Measurements from ENCODE around the gene ZNF740. TPM values are rescaled to one million over a fixed set of nuclear protein-coding genes. Genes with fewer than 3 reads are reported as not detected.

ZNF740 gene
- total RNA-seq, 1 experiment from 2014 or later: 41.2 TPM

GRCh38 chr12:53200107-53200457, 19.6 kb downstream of the ZNF740 start:
- Histone ChIP-seq H2BK12ac (ENCODE audit: insufficient read length, low read depth, low read length) (no peak overlapping the region), H3K27me3 (ENCODE audit: insufficient read depth, low read length) (peaks cover 8% of the 10 kb centered on the region; the same call in 1 of the 2 replicates)
- H3K4me3 Mint-ChIP-seq: no peak overlapping the region

More at GRCh38 chr12:53200107-53200457, 19.6 kb downstream of the ZNF740 start:
- Histone ChIP-seq H3K56ac (ENCODE audit: insufficient read length, low read depth, low read length) (no peak overlapping the region), H3K14ac (ENCODE audit: insufficient read depth, low read length) (no peak overlapping the region), H2BK20ac (ENCODE audit: low read depth, low read length, poor library complexity, severe bottlenecking) (no peak overlapping the region), H3T11ph (ENCODE audit: low read length) (no peak overlapping the region), H4K20me1 (ENCODE audit: control insufficient read depth, insufficient read depth, insufficient read length) (no peaks in the 10 kb centered on the region), H4K5ac (ENCODE audit: insufficient read length, low read depth, low read length) (no peak overlapping the region), H2AK5ac (ENCODE audit: insufficient read length, low read length) (no peak overlapping the region), H3K79me1 (ENCODE audit: insufficient read depth, low read depth, low read length, poor library complexity, severe bottlenecking) (no peaks in the 10 kb centered on the region), H2BK15ac (ENCODE audit: low read depth, low read length) (no peak overlapping the region), H3K4ac (ENCODE audit: low read depth, low read length) (no peak overlapping the region), H3K23me2 (ENCODE audit: insufficient read length, low read depth, low read length, poor library complexity, severe bottlenecking) (no peaks in the 10 kb centered on the region), H4K8ac (replicated peaks; ENCODE audit: insufficient read length, low read depth, low read length) (no peak overlapping the region), H3K9me3 (ENCODE audit: control insufficient read depth, low read depth, low read length) (no peaks in the 10 kb centered on the region), H2AFZ (ENCODE audit: low read length) (no peak overlapping the region), H3K18ac (ENCODE audit: insufficient read length, low read depth, low read length) (no peak overlapping the region), H4K91ac (ENCODE audit: insufficient read length, low read depth, low read length) (no peak overlapping the region), H3K4me1 (ENCODE audit: insufficient read depth, low read length) (no peaks in the 10 kb centered on the region), H3K79me2 (ENCODE audit: insufficient read depth, low read length) (no peaks in the 10 kb centered on the region), H2BK5ac (ENCODE audit: insufficient read length, low read length) (no peak overlapping the region), H3K27ac (ENCODE audit: insufficient read length, low read depth, low read length) (no peak overlapping the region), H2BK120ac (ENCODE audit: low read depth, low read length, poor library complexity, severe bottlenecking) (no peak overlapping the region), H3K4me2 (ENCODE audit: insufficient read depth, insufficient read length, low read length) (no peak overlapping the region), H3K9ac (ENCODE audit: extremely low read depth, insufficient read length, low read length) (no peak overlapping the region), H3K23ac (ENCODE audit: insufficient read length, low read depth, low read length) (no peak overlapping the region)
- 0 out of 5 replicates have a peak, but pooled peaks cover 0 to 2% of the 10 kb centered on the region in 2 experiments for H3K9me3 Mint-ChIP-seq
- no peak for DNase-seq
- H3K27ac Mint-ChIP-seq: no peak overlapping the region
- no peaks in the 10 kb centered on the region for H3K36me3 Mint-ChIP-seq (ENCODE audit: insufficient read depth in 1 of 3, low read depth in 3 of 3)
- TF ChIP-seq CTCF (conservative IDR thresholded peaks at IDR 0.05): no peak
- H3K27me3 Mint-ChIP-seq (ENCODE audit: low read depth): peaks cover 77% of the 10 kb centered on the region
- H3K4me1 Mint-ChIP-seq: 0 out of 4 replicates have a peak, but pooled peaks cover 0 to 3% of the 10 kb centered on the region in 2 experiments
- no CpG with 5 or more reads among the region's 2 CpGs for WGBS (ENCODE audit: extremely low coverage, insufficient read length, low lambda C conversion rate)
